Measurements from ENCODE around the gene JCAD. TPM values are rescaled to one million over a fixed set of nuclear protein-coding genes. Genes with fewer than 3 reads are reported as not detected.

The JCAD gene
- total RNA-seq, 2 experiments from 2014 or later, result not detected

DNA sequence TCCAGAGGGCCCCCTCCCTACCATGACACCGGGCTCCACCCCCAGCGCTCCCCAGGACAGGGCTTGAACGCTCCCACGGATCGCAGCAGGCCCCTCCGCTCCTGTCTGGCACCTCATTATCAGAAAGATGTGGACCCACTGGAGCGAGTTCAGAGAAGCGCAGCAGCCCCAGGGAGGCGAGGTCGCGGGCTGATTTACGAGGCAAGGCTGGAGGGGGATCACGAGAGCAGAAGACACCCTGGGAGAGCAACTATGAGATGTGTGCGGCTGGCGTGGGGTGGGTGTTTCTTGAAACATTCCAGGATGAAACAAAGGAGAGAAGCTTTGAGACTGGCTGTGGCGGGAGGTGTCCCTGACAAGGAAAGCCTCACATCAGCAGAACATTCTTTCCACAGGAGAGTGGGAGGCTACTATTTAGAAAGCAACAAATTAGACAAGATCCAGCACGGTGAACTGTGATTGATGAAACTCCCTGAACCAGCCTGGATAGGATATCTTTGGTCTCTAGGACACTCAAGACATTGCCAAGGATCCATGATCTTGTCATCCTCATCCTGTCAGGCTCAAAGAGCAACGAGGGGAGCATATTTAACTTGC, 66.0 kb downstream of the JCAD start:
- TF ChIP-seq, protein P1, sequence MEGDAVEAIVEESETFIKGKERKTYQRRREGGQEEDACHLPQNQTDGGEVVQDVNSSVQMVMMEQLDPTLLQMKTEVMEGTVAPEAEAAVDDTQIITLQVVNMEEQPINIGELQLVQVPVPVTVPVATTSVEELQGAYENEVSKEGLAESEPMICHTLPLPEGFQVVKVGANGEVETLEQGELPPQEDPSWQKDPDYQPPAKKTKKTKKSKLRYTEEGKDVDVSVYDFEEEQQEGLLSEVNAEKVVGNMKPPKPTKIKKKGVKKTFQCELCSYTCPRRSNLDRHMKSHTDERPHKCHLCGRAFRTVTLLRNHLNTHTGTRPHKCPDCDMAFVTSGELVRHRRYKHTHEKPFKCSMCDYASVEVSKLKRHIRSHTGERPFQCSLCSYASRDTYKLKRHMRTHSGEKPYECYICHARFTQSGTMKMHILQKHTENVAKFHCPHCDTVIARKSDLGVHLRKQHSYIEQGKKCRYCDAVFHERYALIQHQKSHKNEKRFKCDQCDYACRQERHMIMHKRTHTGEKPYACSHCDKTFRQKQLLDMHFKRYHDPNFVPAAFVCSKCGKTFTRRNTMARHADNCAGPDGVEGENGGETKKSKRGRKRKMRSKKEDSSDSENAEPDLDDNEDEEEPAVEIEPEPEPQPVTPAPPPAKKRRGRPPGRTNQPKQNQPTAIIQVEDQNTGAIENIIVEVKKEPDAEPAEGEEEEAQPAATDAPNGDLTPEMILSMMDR (IDR thresholded peaks at IDR 0.05), result no peak
- no peak overlapping the region for H3K27ac Mint-ChIP-seq
- no peaks in the 10 kb centered on the region for H3K9me3 Mint-ChIP-seq
- intact Hi-C loops (cut with micrococcal nuclease), result no loop called here
- ChIA-PET POLR2A (no interaction called here), CTCF (no interaction called here)
- peaks cover 47% of the 10 kb centered on the region for H3K27me3 Mint-ChIP-seq
- ATAC-seq (no peak), DNase-seq (no peak)
- H3K4me1 Mint-ChIP-seq (ENCODE audit: low read depth), result peaks cover 1% of the 10 kb centered on the region
- H3K36me3 Mint-ChIP-seq (ENCODE audit: low read depth), result no peaks in the 10 kb centered on the region
- H3K4me3 Mint-ChIP-seq, result no peak overlapping the region

DNA sequence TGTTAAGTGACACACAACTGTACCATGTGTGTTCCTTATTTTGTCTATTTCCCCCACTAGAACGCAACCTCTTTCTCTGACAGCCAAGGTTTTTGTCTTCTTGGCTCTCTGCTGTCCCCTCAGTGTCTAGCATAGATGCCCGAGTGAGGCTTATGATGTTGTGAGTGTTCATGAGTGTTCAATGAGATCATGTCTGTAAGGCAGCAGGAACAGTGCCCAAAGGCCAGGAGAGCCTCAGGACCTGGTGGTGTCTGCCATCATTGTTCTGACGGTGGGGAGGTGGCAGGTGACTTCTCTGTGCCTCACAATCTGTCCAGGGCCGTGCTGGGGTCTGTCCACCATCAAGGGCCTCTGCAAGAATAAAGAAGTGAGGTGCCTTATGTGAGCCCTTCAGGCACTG, 66.5 kb downstream of the JCAD start:
- CTCF ChIA-PET, result no interaction called here
- Mint-ChIP-seq H3K4me1 (ENCODE audit: low read depth) (no peaks in the 10 kb centered on the region), H3K36me3 (ENCODE audit: low read depth) (no peaks in the 10 kb centered on the region), H3K27me3 (peaks cover 42% of the 10 kb centered on the region), H3K4me3 (no peak overlapping the region), H3K9me3 (no peaks in the 10 kb centered on the region), H3K27ac (no peak overlapping the region)
- DNase-seq (no peak), ATAC-seq (no peak)
- POLR2A ChIA-PET, result no interaction called here
- TF ChIP-seq, protein P1 (IDR thresholded peaks at IDR 0.05), result no peak
- intact Hi-C loops (cut with micrococcal nuclease), result no loop called here

DNA sequence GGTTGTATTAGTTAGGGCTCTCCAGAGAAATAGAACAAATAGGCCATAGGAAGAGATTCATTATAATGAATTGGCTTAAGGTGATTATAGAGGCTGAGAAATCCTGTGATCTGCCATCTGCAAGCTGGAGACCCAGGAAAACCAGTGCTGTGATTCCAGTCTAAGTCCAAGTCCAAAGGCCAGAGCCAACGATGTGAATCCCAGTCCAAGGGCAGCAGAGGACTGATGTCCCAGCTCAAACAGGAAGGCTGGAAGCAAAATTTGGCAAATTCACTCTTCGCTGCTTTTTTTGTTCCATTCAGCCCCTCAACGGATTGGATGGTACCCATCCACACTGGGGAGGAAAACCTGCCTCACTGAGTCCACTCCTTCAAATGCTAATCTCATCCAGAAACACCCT, 68.0 kb downstream of the JCAD start:
- ChIA-PET POLR2A (no interaction called here), CTCF (interaction anchor here (0.8 kb wide), 1 partner anchor 12 kb away, joined by 3 read pairs; no protein-coding TSS in a partner anchor)
- TF ChIP-seq, protein P1 (IDR thresholded peaks at IDR 0.05), result no peak
- Mint-ChIP-seq H3K36me3 (ENCODE audit: low read depth) (no peaks in the 10 kb centered on the region), H3K27me3 (peaks cover 34% of the 10 kb centered on the region), H3K27ac (no peak overlapping the region), H3K9me3 (no peaks in the 10 kb centered on the region), H3K4me3 (no peak overlapping the region), H3K4me1 (ENCODE audit: low read depth) (no peaks in the 10 kb centered on the region)
- ATAC-seq (no peak), DNase-seq (no peak)
- intact Hi-C loops (cut with micrococcal nuclease), result no loop called here

DNA sequence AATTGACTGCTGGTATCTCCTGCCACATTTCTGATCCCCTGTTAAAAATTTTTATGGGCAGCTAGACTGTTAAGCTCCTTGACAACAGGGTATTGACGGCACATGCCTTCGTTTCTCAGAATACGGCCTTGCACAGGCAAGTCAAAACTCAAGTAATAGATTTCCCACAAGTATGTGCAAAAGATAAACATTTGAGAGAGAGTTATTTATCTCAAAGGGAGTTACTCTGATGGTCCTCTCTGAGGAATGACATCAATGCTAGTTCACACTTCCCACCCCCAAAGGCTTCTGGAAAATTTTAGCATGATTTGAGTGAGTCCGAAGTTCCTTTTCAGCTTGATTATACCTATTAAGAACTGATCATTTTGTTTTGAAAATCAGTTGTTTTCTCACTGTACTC, 71.9 kb downstream of the JCAD start:
- intact Hi-C loops (cut with micrococcal nuclease), result no loop called here
- ATAC-seq (no peak), DNase-seq (no peak)
- ChIA-PET POLR2A (no interaction called here), CTCF (interaction anchor here (1.0 kb wide), 1 partner anchor 10 kb away, joined by 3 read pairs; no protein-coding TSS in a partner anchor)
- H3K27ac Mint-ChIP-seq, result no peak overlapping the region
- TF ChIP-seq, protein P1 (IDR thresholded peaks at IDR 0.05), result no peak
- H3K9me3 Mint-ChIP-seq, result peaks cover 7% of the 10 kb centered on the region
- peaks cover 20% of the 10 kb centered on the region for H3K27me3 Mint-ChIP-seq
- peaks cover 3% of the 10 kb centered on the region for H3K36me3 Mint-ChIP-seq (ENCODE audit: low read depth)
- no peaks in the 10 kb centered on the region for H3K4me1 Mint-ChIP-seq (ENCODE audit: low read depth)
- no peak overlapping the region for H3K4me3 Mint-ChIP-seq

DNA sequence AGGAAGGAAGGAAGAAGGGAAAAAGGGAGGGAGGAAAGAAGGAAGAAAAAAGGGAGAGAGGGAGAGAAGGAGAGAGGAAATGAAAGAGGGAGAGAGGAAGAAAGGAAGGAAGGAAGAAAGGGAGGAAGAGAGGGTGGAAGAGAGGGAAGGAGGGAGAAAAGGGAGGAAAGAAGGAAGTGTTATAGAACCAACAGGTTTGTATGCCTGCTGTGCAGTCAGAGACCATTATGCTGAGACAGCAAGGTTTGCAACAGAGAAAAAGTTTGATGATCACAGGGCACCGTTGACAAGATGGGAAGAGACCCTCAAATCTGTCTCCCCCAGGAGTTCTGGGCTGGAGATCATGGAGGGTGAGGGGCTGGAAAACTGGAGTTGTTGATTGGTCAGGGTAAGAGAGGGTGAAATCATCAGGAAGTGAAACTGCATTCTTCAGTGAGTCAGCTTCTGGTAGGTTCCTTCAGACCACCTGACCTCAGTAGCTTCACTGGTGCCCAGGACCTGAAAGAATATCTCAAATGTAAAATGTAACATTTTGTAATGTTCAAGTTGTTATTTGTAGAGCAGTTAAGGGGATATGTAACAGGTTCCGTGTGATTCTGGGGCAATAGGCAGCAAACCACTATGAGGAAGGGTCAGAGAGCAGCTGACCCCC, 76.3 kb downstream of the JCAD start:
- peaks cover 13% of the 10 kb centered on the region for H3K9me3 Mint-ChIP-seq
- H3K27me3 Mint-ChIP-seq, result peaks cover 9% of the 10 kb centered on the region
- ATAC-seq (no peak), DNase-seq (no peak)
- CTCF ChIA-PET, result no interaction called here
- H3K36me3 Mint-ChIP-seq (ENCODE audit: low read depth), result peaks cover 3% of the 10 kb centered on the region
- H3K4me3 Mint-ChIP-seq, result no peak overlapping the region
- no peaks in the 10 kb centered on the region for H3K4me1 Mint-ChIP-seq (ENCODE audit: low read depth)
- TF ChIP-seq, protein P1 (IDR thresholded peaks at IDR 0.05), result no peak
- H3K27ac Mint-ChIP-seq, result no peak overlapping the region
- POLR2A ChIA-PET, result no interaction called here
- intact Hi-C loops (cut with micrococcal nuclease), result no loop called here
